Measurements from ENCODE around the gene PRMT7.

DNA sequence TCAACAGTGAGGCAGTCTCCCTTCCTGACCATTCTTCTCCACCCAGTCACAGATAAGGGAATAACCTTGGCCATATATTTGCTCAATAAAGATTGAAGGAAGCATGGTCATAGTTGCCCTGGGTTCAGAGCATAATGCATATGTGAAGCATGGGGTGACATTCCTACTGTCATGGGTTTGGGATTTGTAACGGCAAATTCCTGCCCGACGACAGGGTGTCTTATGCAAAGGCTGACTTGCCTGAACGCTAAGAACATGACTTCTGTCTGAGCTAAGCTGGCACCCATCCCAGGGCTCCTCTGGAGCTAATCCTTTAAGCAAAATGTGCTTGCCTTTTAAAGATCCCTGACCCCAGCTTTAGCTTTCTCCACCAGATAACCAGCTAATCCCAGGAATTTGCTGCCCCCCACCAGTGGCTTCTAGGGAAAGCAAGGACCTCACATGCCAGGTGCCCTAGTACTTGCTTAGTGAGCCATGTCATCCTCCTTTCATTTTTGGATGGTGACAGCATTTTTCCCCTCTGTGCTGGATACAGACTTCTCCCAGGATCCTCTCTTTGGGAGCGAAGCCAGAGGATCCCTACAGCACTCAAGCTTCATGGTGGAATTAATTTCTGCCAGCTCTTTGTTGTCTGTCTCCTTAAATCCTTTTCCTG, 11.8 kb upstream of the PRMT7 start:
- TF ChIP-seq, protein P1, sequence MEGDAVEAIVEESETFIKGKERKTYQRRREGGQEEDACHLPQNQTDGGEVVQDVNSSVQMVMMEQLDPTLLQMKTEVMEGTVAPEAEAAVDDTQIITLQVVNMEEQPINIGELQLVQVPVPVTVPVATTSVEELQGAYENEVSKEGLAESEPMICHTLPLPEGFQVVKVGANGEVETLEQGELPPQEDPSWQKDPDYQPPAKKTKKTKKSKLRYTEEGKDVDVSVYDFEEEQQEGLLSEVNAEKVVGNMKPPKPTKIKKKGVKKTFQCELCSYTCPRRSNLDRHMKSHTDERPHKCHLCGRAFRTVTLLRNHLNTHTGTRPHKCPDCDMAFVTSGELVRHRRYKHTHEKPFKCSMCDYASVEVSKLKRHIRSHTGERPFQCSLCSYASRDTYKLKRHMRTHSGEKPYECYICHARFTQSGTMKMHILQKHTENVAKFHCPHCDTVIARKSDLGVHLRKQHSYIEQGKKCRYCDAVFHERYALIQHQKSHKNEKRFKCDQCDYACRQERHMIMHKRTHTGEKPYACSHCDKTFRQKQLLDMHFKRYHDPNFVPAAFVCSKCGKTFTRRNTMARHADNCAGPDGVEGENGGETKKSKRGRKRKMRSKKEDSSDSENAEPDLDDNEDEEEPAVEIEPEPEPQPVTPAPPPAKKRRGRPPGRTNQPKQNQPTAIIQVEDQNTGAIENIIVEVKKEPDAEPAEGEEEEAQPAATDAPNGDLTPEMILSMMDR (IDR thresholded peaks at IDR 0.05 in 8 of 11, conservative IDR thresholded peaks at IDR 0.05 in 3 of 11): no peak
- no peak for TF ChIP-seq POLR2A (IDR thresholded peaks at IDR 0.05)
- no peak for TF ChIP-seq POLR2AphosphoS5 (IDR thresholded peaks at IDR 0.05)
